Activated B cell treated with CpG ODN at 0.5 μM for 24 hours (primary cell): ENCODE results near the gene C10orf120. TPM values are rescaled to one million over a fixed set of nuclear protein-coding genes. Genes with fewer than 3 reads are reported as not detected.

Source experiments
- ATAC-seq: fragments of 200-7000 bp; cut with Tn5 transposase; one replicate; pipeline ENCODE4 v1.10.0; 2021; ENCODE audit warnings: low read depth, mild to moderate bottlenecking, moderate library complexity
- CTCF ChIA-PET: fragments of 350-600 bp; sonication (Branson Sonifier 250); formaldehyde crosslinking; loops from one replicate; lab custom pipeline; 2021; ENCODE audit warnings: antibody characterized with exemption; lab: Charles Lee
- POLR2A ChIA-PET: fragments of 350-600 bp; sonication (Branson Sonifier 250); formaldehyde crosslinking; loops from one replicate; lab custom pipeline; 2021; ENCODE audit warnings: antibody characterized with exemption; lab: Charles Lee
- DNase-seq: peaks from one replicate; pipeline ENCODE4 v3.0.0; 2022
- H3K27ac Mint-ChIP-seq: one replicate; pipeline ENCODE4 v1.8.0; 2020; ENCODE audit warnings: mixed read lengths
- H3K27me3 Mint-ChIP-seq: one replicate; pipeline ENCODE4 v1.8.0; 2021; ENCODE audit warnings: mixed read lengths
- H3K36me3 Mint-ChIP-seq: one replicate; pipeline ENCODE4 v1.8.0; 2021; ENCODE audit warnings: low read depth, mixed read lengths
- H3K4me1 Mint-ChIP-seq: one replicate; pipeline ENCODE4 v1.8.0; 2021; ENCODE audit warnings: mixed read lengths
- H3K4me3 Mint-ChIP-seq: one replicate; pipeline ENCODE4 v1.8.0; 2020; ENCODE audit warnings: mild to moderate bottlenecking, mixed read lengths
- H3K9me3 Mint-ChIP-seq: one replicate; pipeline ENCODE4 v1.8.0; 2020; ENCODE audit warnings: mixed read lengths
- CTCF ChIP-seq: fragments of 200-600 bp; IDR thresholded peaks from one replicate; pipeline ENCODE4 v1.8.0; 2022; ENCODE audit warnings: antibody characterized with exemption, mild to moderate bottlenecking
- intact Hi-C: fragments of 100-400 bp; cut with micrococcal nuclease; formaldehyde crosslinking; loops from one replicate; pipeline ENCODE4 v1.15.1; 2024
- total RNA-seq: library from RNA; stranded (reverse); gene quantifications from 2 replicates; pipeline ENCODE4 v1.2.3, GENCODE V29; 2022

C10orf120 gene
- total RNA-seq, 1 donor from 2014 or later, result not detected

GRCh38 chr10:122715576-122715975 is 15.9 kb upstream of the C10orf120 start:
- ChIA-PET POLR2A (no interaction called here), CTCF (no interaction called here)
- no peaks in the 10 kb centered on the region for H3K36me3 Mint-ChIP-seq
- DNase-seq, result no peak
- H3K27ac Mint-ChIP-seq, result no peak overlapping the region
- H3K4me3 Mint-ChIP-seq, result no peak overlapping the region
- H3K4me1 Mint-ChIP-seq, result no peaks in the 10 kb centered on the region
- H3K9me3 Mint-ChIP-seq, result no peaks in the 10 kb centered on the region
- no peak for ATAC-seq
- intact Hi-C loops, result no loop called here
- no peaks in the 10 kb centered on the region for H3K27me3 Mint-ChIP-seq
- TF ChIP-seq CTCF, result no peak

GRCh38 chr10:122713091-122713885 is 13.6 kb upstream of the C10orf120 start:
- POLR2A ChIA-PET, result no interaction called here
- TF ChIP-seq CTCF, result no peak
- no peaks in the 10 kb centered on the region for H3K27me3 Mint-ChIP-seq
- H3K9me3 Mint-ChIP-seq, result no peaks in the 10 kb centered on the region
- no peak overlapping the region for H3K4me3 Mint-ChIP-seq
- intact Hi-C loops, result no loop called here
- CTCF ChIA-PET, result no interaction called here
- no peak for ATAC-seq
- H3K36me3 Mint-ChIP-seq, result no peaks in the 10 kb centered on the region
- no peaks in the 10 kb centered on the region for H3K4me1 Mint-ChIP-seq
- DNase-seq, result no peak
- no peak overlapping the region for H3K27ac Mint-ChIP-seq

- no peak for ATAC-seq
- Mint-ChIP-seq H3K4me3 (no peak overlapping the region), H3K9me3 (no peaks in the 10 kb centered on the region), H3K27ac (no peak overlapping the region), H3K4me1 (no peaks in the 10 kb centered on the region), H3K27me3 (peaks cover 6% of the 10 kb centered on the region), H3K36me3 (no peaks in the 10 kb centered on the region)
- intact Hi-C loops, result no loop called here
- no peak for TF ChIP-seq CTCF
- DNase-seq, result no peak
- ChIA-PET POLR2A (no interaction called here), CTCF (no interaction called here)
These were observed 10.9 kb upstream of the C10orf120 start for GRCh38 chr10:122710576-122710975.

GRCh38 chr10:122709971-122710370 is 10.3 kb upstream of the C10orf120 start:
- Mint-ChIP-seq H3K36me3 (no peaks in the 10 kb centered on the region), H3K4me1 (no peaks in the 10 kb centered on the region), H3K27me3 (peaks cover 6% of the 10 kb centered on the region), H3K9me3 (no peaks in the 10 kb centered on the region), H3K4me3 (no peak overlapping the region), H3K27ac (no peak overlapping the region)
- intact Hi-C loops, result no loop called here
- ChIA-PET POLR2A (no interaction called here), CTCF (no interaction called here)
- no peak for ATAC-seq
- no peak for DNase-seq
- no peak for TF ChIP-seq CTCF

- Mint-ChIP-seq H3K27me3 (peaks cover 6% of the 10 kb centered on the region), H3K36me3 (no peaks in the 10 kb centered on the region), H3K9me3 (no peaks in the 10 kb centered on the region), H3K27ac (no peak overlapping the region), H3K4me3 (no peak overlapping the region), H3K4me1 (no peaks in the 10 kb centered on the region)
- ATAC-seq (no peak), DNase-seq (no peak)
- TF ChIP-seq CTCF, result no peak
- intact Hi-C loops, result no loop called here
- ChIA-PET CTCF (no interaction called here), POLR2A (no interaction called here)
These were observed 7.9 kb upstream of the C10orf120 start for GRCh38 chr10:122707535-122707934.
